ENCODE data around the gene OR7G2.

Gene OR7G2

GRCh38 chr19:9148697-9149096 lies 41.4 kb upstream of the OR7G2 start:
- Histone ChIP-seq H3K4me3 (replicated peaks; ENCODE audit: low read depth, low read length) (no peak overlapping the region), H3K27me3 (replicated peaks; ENCODE audit: control insufficient read depth, insufficient read depth, low read length) (no peaks in the 10 kb centered on the region), H3K36me3 (ENCODE audit: control insufficient read depth, insufficient read depth, low read length) (peaks cover 13% of the 10 kb centered on the region)
- TF ChIP-seq, protein P1, sequence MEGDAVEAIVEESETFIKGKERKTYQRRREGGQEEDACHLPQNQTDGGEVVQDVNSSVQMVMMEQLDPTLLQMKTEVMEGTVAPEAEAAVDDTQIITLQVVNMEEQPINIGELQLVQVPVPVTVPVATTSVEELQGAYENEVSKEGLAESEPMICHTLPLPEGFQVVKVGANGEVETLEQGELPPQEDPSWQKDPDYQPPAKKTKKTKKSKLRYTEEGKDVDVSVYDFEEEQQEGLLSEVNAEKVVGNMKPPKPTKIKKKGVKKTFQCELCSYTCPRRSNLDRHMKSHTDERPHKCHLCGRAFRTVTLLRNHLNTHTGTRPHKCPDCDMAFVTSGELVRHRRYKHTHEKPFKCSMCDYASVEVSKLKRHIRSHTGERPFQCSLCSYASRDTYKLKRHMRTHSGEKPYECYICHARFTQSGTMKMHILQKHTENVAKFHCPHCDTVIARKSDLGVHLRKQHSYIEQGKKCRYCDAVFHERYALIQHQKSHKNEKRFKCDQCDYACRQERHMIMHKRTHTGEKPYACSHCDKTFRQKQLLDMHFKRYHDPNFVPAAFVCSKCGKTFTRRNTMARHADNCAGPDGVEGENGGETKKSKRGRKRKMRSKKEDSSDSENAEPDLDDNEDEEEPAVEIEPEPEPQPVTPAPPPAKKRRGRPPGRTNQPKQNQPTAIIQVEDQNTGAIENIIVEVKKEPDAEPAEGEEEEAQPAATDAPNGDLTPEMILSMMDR (IDR thresholded peaks at IDR 0.05; ENCODE audit: insufficient read depth, low read length, poor library complexity, severe bottlenecking): no peak
- DNase-seq (ENCODE audit: extremely low read depth, insufficient read length): no peak

DNA sequence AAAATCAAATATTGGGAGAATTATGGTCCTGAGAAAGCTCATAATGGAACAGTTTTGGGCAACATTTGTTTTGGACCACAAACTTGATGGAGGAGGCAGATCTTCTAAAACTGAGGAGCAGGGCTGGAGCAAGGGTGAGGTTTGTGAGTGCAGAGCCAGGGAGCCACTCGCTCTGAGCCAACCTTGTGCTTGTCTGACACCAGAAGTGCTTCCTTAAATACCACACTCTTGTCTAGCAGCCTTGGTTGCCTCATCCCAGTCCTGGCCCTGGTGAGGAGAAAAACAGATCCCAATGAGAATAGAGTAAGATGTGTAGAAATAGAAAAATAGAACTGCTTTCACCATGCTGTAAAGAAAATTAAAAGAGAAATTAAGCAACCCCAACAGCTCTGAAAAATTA lies 39.6 kb upstream of the OR7G2 start:
- Histone ChIP-seq H3K36me3 (ENCODE audit: control insufficient read depth, insufficient read depth, low read length) (peaks cover 8% of the 10 kb centered on the region), H3K4me3 (replicated peaks; ENCODE audit: low read depth, low read length) (no peak overlapping the region), H3K27me3 (replicated peaks; ENCODE audit: control insufficient read depth, insufficient read depth, low read length) (no peaks in the 10 kb centered on the region)
- TF ChIP-seq, protein P1 (IDR thresholded peaks at IDR 0.05; ENCODE audit: insufficient read depth, low read length, poor library complexity, severe bottlenecking): no peak
- DNase-seq (ENCODE audit: extremely low read depth, insufficient read length): no peak

DNA sequence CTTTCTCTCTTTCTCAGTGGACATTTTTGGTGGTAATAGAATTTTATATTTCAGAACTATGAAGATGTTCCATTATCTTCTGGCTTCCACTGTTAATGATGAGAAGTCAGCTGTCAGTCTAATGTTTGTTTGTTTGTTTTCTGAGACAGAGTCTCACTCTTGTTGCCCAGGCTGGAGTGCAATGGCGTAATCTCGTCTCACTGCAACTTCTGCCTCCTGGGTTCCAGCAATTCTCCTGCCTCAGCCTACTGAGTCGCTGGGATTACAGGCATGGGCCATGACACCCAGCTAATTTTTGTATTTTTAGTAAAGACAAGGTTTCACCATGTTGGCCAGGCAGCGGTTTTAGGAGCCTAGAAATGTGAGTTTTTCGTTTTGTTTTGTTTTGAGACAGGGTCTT lies 37.6 kb upstream of the OR7G2 start:
- TF ChIP-seq, protein P1 (IDR thresholded peaks at IDR 0.05; ENCODE audit: insufficient read depth, low read length, poor library complexity, severe bottlenecking): no peak
- peaks cover 8% of the 10 kb centered on the region for H3K36me3 ChIP-seq (ENCODE audit: control insufficient read depth, insufficient read depth, low read length)
- no peaks in the 10 kb centered on the region for H3K27me3 ChIP-seq (replicated peaks; ENCODE audit: control insufficient read depth, insufficient read depth, low read length)
- DNase-seq (ENCODE audit: extremely low read depth, insufficient read length): no peak
- no peak overlapping the region for H3K4me3 ChIP-seq (replicated peaks; ENCODE audit: low read depth, low read length)

DNA sequence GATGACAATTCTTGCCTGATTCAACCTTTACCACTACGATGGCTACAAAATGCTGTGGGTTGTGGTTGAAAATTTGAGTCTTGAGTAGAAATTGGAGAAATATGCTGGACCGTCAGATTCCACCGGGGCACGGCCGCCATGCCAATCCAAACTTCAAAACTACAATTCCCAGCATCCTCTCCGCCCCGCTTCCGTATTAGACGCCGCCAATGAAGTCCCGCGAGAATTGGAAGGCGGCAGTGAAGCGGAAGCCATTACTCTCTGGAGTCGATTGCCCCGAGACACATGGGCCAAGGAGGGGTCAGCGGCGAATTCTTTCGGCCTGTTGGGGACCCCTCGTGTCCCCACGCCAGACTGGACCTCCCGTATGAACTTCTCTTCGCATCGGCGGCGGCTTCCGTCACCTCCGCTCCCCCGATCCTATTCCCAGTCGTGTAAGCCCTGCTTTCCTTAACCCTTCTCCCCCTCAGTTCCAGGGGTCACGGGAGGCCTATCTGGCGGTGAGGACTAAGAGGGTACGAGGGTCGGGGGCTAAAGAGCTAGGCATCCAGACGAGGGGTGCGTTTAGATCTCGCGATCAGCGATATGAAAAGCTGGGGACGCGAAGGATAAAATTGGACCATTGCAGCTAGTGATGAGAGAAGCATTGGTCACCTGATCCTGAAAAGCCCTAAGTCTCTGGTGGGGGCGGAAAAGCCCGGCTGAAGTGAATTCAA lies 33.0 kb upstream of the OR7G2 start, which contains the start of gene ZNF317:
TSS of gene ZNF317 (plus strand) at position 239 of the 716 bp plus-strand sequence. CDS start 15,620 bp downstream, outside the sequence.
- no peaks in the 10 kb centered on the region; the same call in 1 of the 2 replicates for H3K36me3 ChIP-seq (ENCODE audit: control insufficient read depth, insufficient read depth, low read length)
- peak within 1 kb of the TSS; percentile 99 for H3K4me3 ChIP-seq (replicated peaks; ENCODE audit: low read depth, low read length)
- TF ChIP-seq, protein P1 (IDR thresholded peaks at IDR 0.05; ENCODE audit: insufficient read depth, low read length, poor library complexity, severe bottlenecking): no peak
- H3K27me3 ChIP-seq (replicated peaks; ENCODE audit: control insufficient read depth, insufficient read depth, low read length): no peaks in the 10 kb centered on the region
- peak; percentile 84 for DNase-seq (ENCODE audit: extremely low read depth, insufficient read length)

DNA sequence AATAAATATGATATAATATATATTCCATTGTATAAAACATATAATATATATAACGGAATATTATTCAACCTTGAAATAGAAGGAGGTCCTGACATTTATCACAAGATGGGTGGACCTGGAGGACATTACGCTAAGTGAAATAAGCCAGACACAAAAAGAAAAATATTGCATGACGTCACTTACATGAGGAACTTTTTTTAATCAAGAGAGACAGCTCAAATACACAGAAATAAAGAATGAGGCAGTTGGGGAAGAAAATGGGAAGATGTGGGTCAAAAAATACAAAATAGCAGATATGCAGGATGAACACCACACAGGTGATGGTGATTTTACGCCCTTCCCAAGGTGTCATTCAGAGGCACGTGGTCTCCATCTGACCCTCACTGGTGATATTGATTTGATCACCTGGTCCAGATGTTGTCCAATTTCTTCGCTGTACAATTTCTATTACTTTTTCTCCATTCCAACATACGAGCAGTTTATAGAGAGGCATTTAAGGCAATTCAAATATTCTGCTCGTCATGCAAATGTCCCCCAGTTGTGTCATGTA lies 32.4 kb upstream of the OR7G2 start:
- TF ChIP-seq, protein P1 (IDR thresholded peaks at IDR 0.05; ENCODE audit: insufficient read depth, low read length, poor library complexity, severe bottlenecking): no peak
- H3K4me3 ChIP-seq (replicated peaks; ENCODE audit: low read depth, low read length): peak overlapping the region; percentile 99
- no peak for DNase-seq (ENCODE audit: extremely low read depth, insufficient read length)
- no peaks in the 10 kb centered on the region for H3K27me3 ChIP-seq (replicated peaks; ENCODE audit: control insufficient read depth, insufficient read depth, low read length)
- H3K36me3 ChIP-seq (ENCODE audit: control insufficient read depth, insufficient read depth, low read length): no peaks in the 10 kb centered on the region
